Adrenal gland (tissue), 12 donors: Measurements from ENCODE around the gene MDN1. TPM values are rescaled to one million over a fixed set of nuclear protein-coding genes. Genes with fewer than 3 reads are reported as not detected.

ENCODE experiments used
- DNase-seq, 7 donors: peaks; one replicate each; pipeline ENCODE4 v3.0.0-alpha.2; 2019 to 2020
- H3K27ac ChIP-seq, 5 donors: fragments of 200-600 bp; sonication (generic) in 4 of 5; 1 replicate in 3 of 5; 2 replicates in 2 of 5; pipeline versions ENCODE4 v1.5.1 to v1.8.0; 2016 to 2020; ENCODE audit warnings: mild to moderate bottlenecking in 1 of 5
- H3K27me3 ChIP-seq: fragments of 200-600 bp; 2 replicates; pipeline ENCODE4 v1.8.0; 2021
- H3K36me3 ChIP-seq, 2 donors: fragments of 200-600 bp; replicated peaks in 1 of 2; 1 replicate in 1 of 2; 2 replicates in 1 of 2; pipeline versions ENCODE4 v1.5.1 to v1.8.0; 2018 to 2022
- H3K4me1 ChIP-seq, 2 donors: fragments of 200-600 bp; replicated peaks in 1 of 2; 1 replicate in 1 of 2; 2 replicates in 1 of 2; pipeline versions ENCODE4 v1.5.1 to v1.8.0; 2018 to 2021
- H3K4me3 ChIP-seq, 4 donors: fragments of 200-600 bp; sonication (generic) in 3 of 4; one replicate each; pipeline ENCODE4 v1.5.1; 2016 to 2018
- H3K9me3 ChIP-seq, 3 donors: fragments of 200-600 bp; sonication (generic) in 1 of 3; replicated peaks in 1 of 3; 1 replicate in 2 of 3; 2 replicates in 1 of 3; pipeline versions ENCODE4 v1.5.1 to v1.8.0; 2016 to 2021
- POLR2A ChIP-seq, 2 donors: fragments of 450-650 bp; IDR thresholded peaks; one replicate each; pipeline ENCODE4 v1.6.1; 2017; ENCODE audit warnings: antibody characterized with exemption in 2 of 2, mild to moderate bottlenecking in 2 of 2, moderate library complexity in 1 of 2
- WGBS, 4 donors: extraction: QIAGEN DNeasy Blood & Tissue Kit in 2 of 4; methylation state at CpG; one replicate each; pipeline versions ENCODE4 v1.1.5 to v1.1.7; 2013 to 2017; 5-methylcytosine and 5-hydroxymethylcytosine counted together
- intact Hi-C, 2 donors: fragments of 100-400 bp; cut with DNase I; formaldehyde crosslinking; loops; one replicate each; pipeline versions ENCODE4 v1.14.1 to v1.15.0; 2022 to 2023
- polyA plus RNA-seq, 3 donors: library from polyadenylated mRNA; stranded (reverse); fragments of 200-250 nt in 2 of 3; fragments of 350-450 nt in 1 of 3; fragmentation: Illumina TruSeq in 1 of 3; extraction: RNeasy Lipid Tissue Mini Kit (QIAGEN cat#74804) in 1 of 3; gene quantifications; one replicate each; pipeline ENCODE4 v1.2.3, GENCODE V29; 2013 to 2014
- total RNA-seq, 9 donors: library from RNA; depleted of rRNA in 4 of 9; stranded (reverse); fragments of >200 nt in 4 of 9; fragments of 120-200 nt in 1 of 9; fragmentation: NEBNext Ultra II Directional in 1 of 9; extraction: Animal tissue kit (Norgen Biotek cat#: 25700) in 1 of 9; gene quantifications; one replicate each; pipeline versions ENCODE4 v1.1.0 to v1.2.4, GENCODE V29; 2013 to 2023
- TF ChIP-seq, protein P1 (sequence below), 6 experiments: fragments of 450-650 bp in 4 of 6; fragments of 200-600 bp in 2 of 6; sonication (generic) in 1 of 6; IDR thresholded peaks; 1 replicate in 5 of 6; 2 replicates in 1 of 6; pipeline versions ENCODE4 v1.5.1 to v1.8.0; 2016 to 2021; ENCODE audit warnings: antibody characterized with exemption in 6 of 6, mild to moderate bottlenecking in 2 of 6, moderate library complexity in 1 of 6
- donor health status: healthy with polysubstance abuse.
- donor health status: Bipolar disorder and iron deficiency.
- donor health status: DM: yes; HTN: yes; CAD: no.
- donor health status: DM: no; HTN: no; CAD: no.
- donor health status: DM: no; HTN: no; CAD: no.
- donor health status: DM: yes; HTN: yes; CAD: no.

The MDN1 gene
- total and polyA plus RNA-seq, 12 donors, result 15.0 to 74.1 (median 28.4) TPM

DNA sequence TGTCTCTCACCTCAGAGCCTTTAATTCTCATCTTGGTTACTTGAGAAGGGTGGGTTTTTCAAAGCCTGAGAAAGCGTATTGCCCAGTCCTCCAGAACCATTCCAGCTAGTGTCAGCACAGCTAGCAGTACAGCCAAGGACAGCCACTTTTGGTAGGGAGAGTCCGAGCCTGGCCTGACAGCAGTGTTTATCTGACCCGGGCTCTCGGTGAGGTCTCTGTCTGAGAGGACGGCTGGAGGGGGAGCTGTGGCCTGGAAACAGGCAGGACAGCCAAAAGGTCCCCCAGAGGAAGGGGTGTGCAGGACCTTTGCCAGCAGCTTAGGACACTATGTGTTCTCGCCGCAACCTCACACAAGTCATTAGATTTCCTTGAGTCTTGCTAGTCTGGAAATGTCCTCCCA is 219.9 kb downstream of the MDN1 start:
- Histone ChIP-seq H3K4me1 (peaks cover 0 to 7% of the 10 kb centered on the region in 2 donors), H3K36me3 (no peaks in the 10 kb centered on the region), H3K27me3 (no peaks in the 10 kb centered on the region), H3K9me3 (no peaks in the 10 kb centered on the region), H3K27ac (no peak overlapping the region), H3K4me3 (no peak overlapping the region)
- peak in 1 of 7 donors; percentile 32 for DNase-seq
- WGBS, 4 donors, result 66 to 86% (median 71%) methylated on average over 7 of the region's 7 CpGs
- TF ChIP-seq, protein P1, sequence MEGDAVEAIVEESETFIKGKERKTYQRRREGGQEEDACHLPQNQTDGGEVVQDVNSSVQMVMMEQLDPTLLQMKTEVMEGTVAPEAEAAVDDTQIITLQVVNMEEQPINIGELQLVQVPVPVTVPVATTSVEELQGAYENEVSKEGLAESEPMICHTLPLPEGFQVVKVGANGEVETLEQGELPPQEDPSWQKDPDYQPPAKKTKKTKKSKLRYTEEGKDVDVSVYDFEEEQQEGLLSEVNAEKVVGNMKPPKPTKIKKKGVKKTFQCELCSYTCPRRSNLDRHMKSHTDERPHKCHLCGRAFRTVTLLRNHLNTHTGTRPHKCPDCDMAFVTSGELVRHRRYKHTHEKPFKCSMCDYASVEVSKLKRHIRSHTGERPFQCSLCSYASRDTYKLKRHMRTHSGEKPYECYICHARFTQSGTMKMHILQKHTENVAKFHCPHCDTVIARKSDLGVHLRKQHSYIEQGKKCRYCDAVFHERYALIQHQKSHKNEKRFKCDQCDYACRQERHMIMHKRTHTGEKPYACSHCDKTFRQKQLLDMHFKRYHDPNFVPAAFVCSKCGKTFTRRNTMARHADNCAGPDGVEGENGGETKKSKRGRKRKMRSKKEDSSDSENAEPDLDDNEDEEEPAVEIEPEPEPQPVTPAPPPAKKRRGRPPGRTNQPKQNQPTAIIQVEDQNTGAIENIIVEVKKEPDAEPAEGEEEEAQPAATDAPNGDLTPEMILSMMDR (IDR thresholded peaks at IDR 0.05), result no peak
- TF ChIP-seq POLR2A (IDR thresholded peaks at IDR 0.05), result no peak
- intact Hi-C loops, result no loop called here

DNA sequence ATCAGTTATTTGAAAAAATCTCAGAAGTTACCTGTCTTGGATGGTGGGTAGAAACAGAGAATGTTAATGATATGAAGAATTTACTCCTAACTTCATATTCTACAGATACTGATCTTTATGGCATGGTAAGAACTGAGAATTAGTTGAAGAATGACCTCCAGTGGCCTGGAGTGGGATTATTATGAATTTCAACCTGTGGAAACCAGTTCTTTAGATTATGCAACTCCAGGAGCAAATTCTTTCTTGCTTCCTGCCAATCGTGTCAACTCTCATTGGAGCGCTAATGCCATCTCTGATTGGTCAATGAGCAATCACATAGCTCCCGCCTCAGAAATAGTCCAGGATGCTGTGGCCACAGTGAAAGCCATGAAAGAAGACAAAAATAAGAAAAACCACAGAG is 221.6 kb downstream of the MDN1 start:
- intact Hi-C loops, result no loop called here
- DNase-seq, result peak in 2 of 7 donors; percentile 12 to 33
- 24 to 38% (median 29%) methylated on average over 3 of the region's 3 CpGs for WGBS, 4 donors

DNA sequence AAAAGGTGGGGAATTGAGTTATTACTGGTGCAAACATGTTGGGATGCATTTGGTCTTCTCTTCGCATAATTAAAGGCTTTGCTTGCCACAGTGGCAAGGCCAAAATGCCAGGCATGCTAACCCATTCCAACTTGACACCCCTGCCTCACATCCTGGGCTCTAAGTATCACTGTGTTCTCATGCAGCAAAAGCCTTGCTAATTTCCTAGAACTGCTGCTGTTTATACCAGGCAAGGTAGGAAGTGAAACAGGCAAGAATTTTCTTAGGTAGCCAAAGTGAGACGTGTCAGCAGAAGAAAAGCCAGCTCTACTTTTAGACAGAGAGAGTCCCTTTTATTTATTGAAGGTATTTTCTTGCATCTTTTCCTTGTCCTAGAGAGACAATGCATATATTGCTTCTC is 222.2 kb downstream of the MDN1 start:
- WGBS, 4 donors, result 44 to 69% (median 63%) methylated on average over 2 of the region's 2 CpGs
- no peaks in the 10 kb centered on the region for H3K27me3 ChIP-seq
- H3K9me3 ChIP-seq, result no peaks in the 10 kb centered on the region
- TF ChIP-seq, protein P1 (IDR thresholded peaks at IDR 0.05), result no peak
- no peak for TF ChIP-seq POLR2A (IDR thresholded peaks at IDR 0.05)
- intact Hi-C loops, result no loop called here
- H3K36me3 ChIP-seq, result no peaks in the 10 kb centered on the region
- DNase-seq, result no peak
- peaks cover 0 to 7% of the 10 kb centered on the region in 2 donors for H3K4me1 ChIP-seq
- no peak overlapping the region for H3K27ac ChIP-seq
- no peak overlapping the region for H3K4me3 ChIP-seq

More for the DNA sequence above, 221.6 kb downstream of the MDN1 start:
- H3K36me3 ChIP-seq, result no peaks in the 10 kb centered on the region
- no peaks in the 10 kb centered on the region for H3K9me3 ChIP-seq
- H3K4me3 ChIP-seq, result no peak overlapping the region
- no peak overlapping the region for H3K27ac ChIP-seq
- peaks cover 0 to 7% of the 10 kb centered on the region in 2 donors for H3K4me1 ChIP-seq
- no peak for TF ChIP-seq POLR2A (IDR thresholded peaks at IDR 0.05)
- TF ChIP-seq, protein P1 (IDR thresholded peaks at IDR 0.05), result peak in 3 of 6 experiments; percentile 28 to 31 (median 29)
- no peaks in the 10 kb centered on the region for H3K27me3 ChIP-seq

DNA sequence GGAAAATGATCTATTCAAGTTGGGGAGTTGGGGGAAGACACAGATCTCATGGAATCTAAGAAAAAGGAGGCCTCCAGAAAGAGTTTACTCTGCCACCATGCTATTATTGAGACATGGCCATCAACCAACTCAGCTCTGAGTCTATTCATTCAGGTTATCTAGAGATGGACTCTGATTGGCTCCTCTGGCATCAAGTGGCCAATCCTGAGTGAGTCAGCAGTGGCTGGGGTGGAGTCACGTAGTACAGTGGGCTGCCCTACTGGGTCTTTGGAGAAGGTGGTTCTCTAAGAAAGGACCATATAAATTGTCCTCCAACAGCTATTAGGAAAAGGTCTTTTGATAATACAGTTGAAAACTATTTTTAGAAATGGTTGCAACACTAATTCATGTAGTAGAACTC is 223.1 kb downstream of the MDN1 start:
- H3K9me3 ChIP-seq, result no peaks in the 10 kb centered on the region
- H3K27me3 ChIP-seq, result no peaks in the 10 kb centered on the region
- peaks cover 0 to 7% of the 10 kb centered on the region in 2 donors for H3K4me1 ChIP-seq
- TF ChIP-seq, protein P1 (IDR thresholded peaks at IDR 0.05), result no peak
- no peak for TF ChIP-seq POLR2A (IDR thresholded peaks at IDR 0.05)
- no peak overlapping the region for H3K27ac ChIP-seq
- no peaks in the 10 kb centered on the region for H3K36me3 ChIP-seq
- no peak overlapping the region for H3K4me3 ChIP-seq
- WGBS, 4 donors, result 81 to 100% (median 92%) methylated on average over 1 of the region's 1 CpG
- intact Hi-C loops, result no loop called here
- DNase-seq, result no peak
